CD4-positive, CD25-positive, alpha-beta regulatory T cell (primary cell): ENCODE measurements around the gene LDHB. TPM values are rescaled to one million over a fixed set of nuclear protein-coding genes. Genes with fewer than 3 reads are reported as not detected.

ENCODE experiments used
- ATAC-seq, 2 donors: fragments of 150-1000 bp; cut with Tn5 transposase; one replicate each; pipeline ENCODE4 v1.10.0; 2021; ENCODE audit warnings: low read depth in 2 of 2, moderate number of reproducible peaks in 2 of 2, moderate library complexity in 1 of 2
- DNase-seq, 3 donors: peaks; one replicate each; pipeline versions ENCODE4 v3.0.0 to v3.0.0-alpha.2; 2012 to 2022; ENCODE audit warnings: mixed read lengths in 1 of 3
- H3K27ac ChIP-seq: one replicate; pipeline ENCODE4 v1.7.0; 2013; ENCODE audit warnings: mild to moderate bottlenecking, low read length; ENCODE audit not compliant: insufficient read depth, poor library complexity, severe bottlenecking
- H3K27me3 ChIP-seq: one replicate; pipeline ENCODE4 v1.7.0; 2013; ENCODE audit warnings: low read length; ENCODE audit not compliant: control insufficient read depth, insufficient read depth
- H3K36me3 ChIP-seq: one replicate; pipeline ENCODE4 v1.7.0; 2013; ENCODE audit warnings: mild to moderate bottlenecking, low read length, moderate library complexity; ENCODE audit not compliant: control insufficient read depth, insufficient read depth
- H3K4me1 ChIP-seq: 2 replicates; pipeline ENCODE4 v1.7.0; 2013; ENCODE audit warnings: mild to moderate bottlenecking, low read length; ENCODE audit not compliant: insufficient read depth, control insufficient read depth, poor library complexity, severe bottlenecking
- H3K4me3 ChIP-seq: one replicate; pipeline ENCODE4 v1.7.0; 2013; ENCODE audit warnings: low read depth, mild to moderate bottlenecking, low read length, moderate library complexity
- H3K9me3 ChIP-seq, 2 experiments: 1 replicate in 1 of 2; 2 replicates in 1 of 2; pipeline ENCODE4 v1.7.0; 2013; ENCODE audit warnings: low read length in 2 of 2, mild to moderate bottlenecking in 1 of 2, moderate library complexity in 1 of 2; ENCODE audit not compliant: control insufficient read depth in 2 of 2
- H3K27ac Mint-ChIP-seq, 3 donors: one replicate each; pipeline ENCODE4 v1.8.0; 2020 to 2022; ENCODE audit warnings: mild to moderate bottlenecking in 3 of 3, mixed read lengths in 3 of 3, moderate library complexity in 2 of 3
- H3K27me3 Mint-ChIP-seq: one replicate; pipeline ENCODE4 v1.8.0; 2022; ENCODE audit warnings: mild to moderate bottlenecking, mixed read lengths
- H3K36me3 Mint-ChIP-seq: one replicate; pipeline ENCODE4 v1.8.0; 2020; ENCODE audit warnings: mixed read lengths
- H3K4me1 Mint-ChIP-seq, 4 donors: one replicate each; pipeline ENCODE4 v1.8.0; 2020 to 2022; ENCODE audit warnings: mixed read lengths in 4 of 4, mild to moderate bottlenecking in 1 of 4
- H3K4me3 Mint-ChIP-seq, 4 donors: one replicate each; pipeline ENCODE4 v1.8.0; 2020 to 2022; ENCODE audit warnings: mild to moderate bottlenecking in 4 of 4, mixed read lengths in 4 of 4, moderate library complexity in 3 of 4
- H3K9me3 Mint-ChIP-seq, 7 donors: one replicate each; pipeline ENCODE4 v1.8.0; 2020 to 2022; ENCODE audit warnings: mixed read lengths in 7 of 7, mild to moderate bottlenecking in 3 of 7, moderate library complexity in 2 of 7
- polyA plus RNA-seq, 4 donors: library from polyadenylated mRNA; unstranded; fragments of 300-500 nt; fragmentation: Illumina TruSeq; gene quantifications; one replicate each; pipeline ENCODE4 v1.2.3, GENCODE V29; 2021
- total RNA-seq: library from RNA; stranded (reverse); gene quantifications from one replicate; pipeline ENCODE4 v1.2.3, GENCODE V29; 2022

The LDHB gene
- total and polyA plus RNA-seq, 5 donors from 2014 or later: 602 to 2,327 (median 2,045) TPM

- Mint-ChIP-seq H3K27me3 (no peaks in the 10 kb centered on the region), H3K36me3 (peaks cover 66% of the 10 kb centered on the region), H3K9me3 (peaks cover 0 to 3% (median 0%) of the 10 kb centered on the region in 7 donors), H3K4me3 (no peak overlapping the region), H3K4me1 (peaks cover 11 to 31% (median 28%) of the 10 kb centered on the region in 4 donors), H3K27ac (peak overlapping the region in 1 of 3 donors; percentile 42)
- Histone ChIP-seq H3K36me3 (peaks cover 55% of the 10 kb centered on the region), H3K4me3 (no peak overlapping the region), H3K27me3 (no peaks in the 10 kb centered on the region), H3K9me3 (no peaks in the 10 kb centered on the region), H3K4me1 (peaks cover 9% of the 10 kb centered on the region), H3K27ac (no peak overlapping the region)
- ATAC-seq: no peak
- no peak for DNase-seq
Observed at GRCh38 chr12:21634245-21634644, 23.4 kb downstream of the LDHB start.

GRCh38 chr12:21631367-21631766, 26.3 kb downstream of the LDHB start:
- ATAC-seq (no peak), DNase-seq (no peak)
- no peaks in the 10 kb centered on the region for H3K9me3 ChIP-seq
- peaks cover 48% of the 10 kb centered on the region for H3K36me3 Mint-ChIP-seq
- H3K27me3 ChIP-seq: no peaks in the 10 kb centered on the region
- no peaks in the 10 kb centered on the region for H3K27me3 Mint-ChIP-seq
- H3K27ac ChIP-seq: no peak overlapping the region
- no peaks in the 10 kb centered on the region for H3K4me1 ChIP-seq
- H3K9me3 Mint-ChIP-seq: peaks cover 0 to 3% (median 0%) of the 10 kb centered on the region in 7 donors
- no peak overlapping the region for H3K4me3 ChIP-seq
- H3K36me3 ChIP-seq: peaks cover 26% of the 10 kb centered on the region
- peak overlapping the region in 1 of 3 donors; percentile 70 for H3K27ac Mint-ChIP-seq
- H3K4me3 Mint-ChIP-seq: no peak overlapping the region
- peaks cover 5 to 18% (median 11%) of the 10 kb centered on the region in 4 donors for H3K4me1 Mint-ChIP-seq

GRCh38 chr12:21627924-21628323, 29.7 kb downstream of the LDHB start:
- H3K27ac Mint-ChIP-seq: no peak overlapping the region
- H3K36me3 ChIP-seq: no peaks in the 10 kb centered on the region
- DNase-seq (no peak), ATAC-seq (no peak)
- H3K27ac ChIP-seq: no peak overlapping the region
- peaks cover 0 to 14% (median 12%) of the 10 kb centered on the region in 4 donors for H3K4me1 Mint-ChIP-seq
- no peaks in the 10 kb centered on the region for H3K27me3 Mint-ChIP-seq
- no peaks in the 10 kb centered on the region for H3K9me3 ChIP-seq
- H3K4me3 Mint-ChIP-seq: no peak overlapping the region
- no peaks in the 10 kb centered on the region for H3K27me3 ChIP-seq
- H3K9me3 Mint-ChIP-seq: peaks cover 0 to 9% (median 0%) of the 10 kb centered on the region in 7 donors
- peaks cover 21% of the 10 kb centered on the region for H3K36me3 Mint-ChIP-seq
- no peak overlapping the region for H3K4me3 ChIP-seq
- no peaks in the 10 kb centered on the region for H3K4me1 ChIP-seq

GRCh38 chr12:21618566-21618965, 39.1 kb downstream of the LDHB start:
- peak overlapping the region in 3 of 4 donors; percentile 17 to 24 (median 18) for H3K4me3 Mint-ChIP-seq

GRCh38 chr12:21617030-21617429, 40.6 kb downstream of the LDHB start:
- Mint-ChIP-seq H3K4me1 (peaks cover 43 to 82% (median 54%) of the 10 kb centered on the region in 4 donors), H3K9me3 (peaks cover 0 to 11% (median 2%) of the 10 kb centered on the region in 7 donors), H3K27ac (peak overlapping the region; percentile 43 to 91 (median 89)), H3K36me3 (peaks cover 14% of the 10 kb centered on the region), H3K27me3 (peaks cover 4% of the 10 kb centered on the region), H3K4me3 (peak overlapping the region in 2 of 4 donors; percentile 29 to 65)
- Histone ChIP-seq H3K4me3 (no peak overlapping the region), H3K9me3 (no peaks in the 10 kb centered on the region), H3K27me3 (no peaks in the 10 kb centered on the region), H3K27ac (no peak overlapping the region), H3K36me3 (no peaks in the 10 kb centered on the region), H3K4me1 (peaks cover 42% of the 10 kb centered on the region)
- no peak for DNase-seq
- ATAC-seq: no peak

More at GRCh38 chr12:21618566-21618965, 39.1 kb downstream of the LDHB start:
- Histone ChIP-seq H3K4me3 (no peak overlapping the region), H3K4me1 (peaks cover 30% of the 10 kb centered on the region), H3K27me3 (no peaks in the 10 kb centered on the region), H3K9me3 (no peaks in the 10 kb centered on the region), H3K27ac (no peak overlapping the region), H3K36me3 (no peaks in the 10 kb centered on the region)
- ATAC-seq: no peak
- peak in 1 of 3 donors; percentile 37 for DNase-seq
- H3K4me1 Mint-ChIP-seq: peaks cover 35 to 71% (median 45%) of the 10 kb centered on the region in 4 donors
- H3K36me3 Mint-ChIP-seq: peaks cover 14% of the 10 kb centered on the region
- H3K9me3 Mint-ChIP-seq: peaks cover 0 to 11% (median 2%) of the 10 kb centered on the region in 7 donors
- H3K27ac Mint-ChIP-seq: peak overlapping the region; percentile 89 to 91 (median 89)
- H3K27me3 Mint-ChIP-seq: peaks cover 4% of the 10 kb centered on the region

- ATAC-seq: peak; percentile 46 to 57
- H3K4me1 Mint-ChIP-seq: peaks cover 42 to 76% (median 53%) of the 10 kb centered on the region in 4 donors
- peak overlapping the region; percentile 71 for H3K27ac ChIP-seq
Observed at GRCh38 chr12:21615431-21615830, 42.2 kb downstream of the LDHB start.

GRCh38 chr12:21614506-21614905, 43.1 kb downstream of the LDHB start:
- peaks cover 0 to 11% (median 2%) of the 10 kb centered on the region in 7 donors for H3K9me3 Mint-ChIP-seq
- H3K27ac Mint-ChIP-seq: peak overlapping the region; percentile 90 to 98 (median 91)
- H3K36me3 ChIP-seq: no peaks in the 10 kb centered on the region
- ATAC-seq (peak; percentile 73 to 74), DNase-seq (peak in 2 of 3 donors; percentile 54 to 71)
- H3K4me3 Mint-ChIP-seq: peak overlapping the region; percentile 52 to 91 (median 80)
- peaks cover 42% of the 10 kb centered on the region for H3K4me1 ChIP-seq
- H3K4me3 ChIP-seq: peak overlapping the region; percentile 76
- no peaks in the 10 kb centered on the region for H3K27me3 ChIP-seq
- H3K27ac ChIP-seq: peak overlapping the region; percentile 71
- peaks cover 38 to 72% (median 54%) of the 10 kb centered on the region in 4 donors for H3K4me1 Mint-ChIP-seq
- H3K9me3 ChIP-seq: no peaks in the 10 kb centered on the region
- peaks cover 14% of the 10 kb centered on the region for H3K36me3 Mint-ChIP-seq
- H3K27me3 Mint-ChIP-seq: peaks cover 4% of the 10 kb centered on the region

More at GRCh38 chr12:21615431-21615830, 42.2 kb downstream of the LDHB start:
- Histone ChIP-seq H3K27me3 (no peaks in the 10 kb centered on the region), H3K4me1 (peaks cover 42% of the 10 kb centered on the region), H3K36me3 (no peaks in the 10 kb centered on the region), H3K9me3 (no peaks in the 10 kb centered on the region), H3K4me3 (peak overlapping the region; percentile 76)
- Mint-ChIP-seq H3K36me3 (peaks cover 14% of the 10 kb centered on the region), H3K9me3 (peaks cover 0 to 11% (median 2%) of the 10 kb centered on the region in 7 donors), H3K27ac (peak overlapping the region; percentile 90 to 98 (median 91)), H3K27me3 (peaks cover 4% of the 10 kb centered on the region), H3K4me3 (peak overlapping the region; percentile 52 to 91 (median 80))
- DNase-seq: peak in 1 of 3 donors; percentile 40

GRCh38 chr12:21613931-21614330, 43.7 kb downstream of the LDHB start:
- Mint-ChIP-seq H3K9me3 (peaks cover 0 to 9% (median 2%) of the 10 kb centered on the region in 7 donors), H3K27me3 (peaks cover 4% of the 10 kb centered on the region), H3K27ac (peak overlapping the region; percentile 90 to 98 (median 91)), H3K4me1 (peaks cover 36 to 68% (median 50%) of the 10 kb centered on the region in 4 donors), H3K4me3 (peak overlapping the region; percentile 3 to 91 (median 52)), H3K36me3 (peaks cover 14% of the 10 kb centered on the region)
- no peaks in the 10 kb centered on the region for H3K36me3 ChIP-seq
- peaks cover 42% of the 10 kb centered on the region for H3K4me1 ChIP-seq
- no peaks in the 10 kb centered on the region for H3K27me3 ChIP-seq
- no peak for DNase-seq
- peak overlapping the region; percentile 34 for H3K27ac ChIP-seq
- peak overlapping the region; percentile 76 for H3K4me3 ChIP-seq
- ATAC-seq: no peak
- H3K9me3 ChIP-seq: no peaks in the 10 kb centered on the region
